Activated naive CD8-positive, alpha-beta T cell treated with anti-CD3 and anti-CD28 coated beads, Interleukin-2, amount 10 ng/mL, durations not matched to agents 7 days and 5 days (primary cell): ENCODE measurements around the gene MAP6. TPM values are rescaled to one million over a fixed set of nuclear protein-coding genes. Genes with fewer than 3 reads are reported as not detected.

ENCODE experiments used
- ATAC-seq: fragments of 150-1000 bp; cut with Tn5 transposase; one replicate; pipeline ENCODE4 v1.10.0; 2021; ENCODE audit warnings: low read depth, moderate library complexity
- POLR2A ChIA-PET: fragments of 350-600 bp; sonication (Branson Sonifier 250); formaldehyde crosslinking; loops from one replicate; lab custom pipeline; 2021; ENCODE audit warnings: antibody characterized with exemption; lab: Charles Lee
- DNase-seq: peaks from one replicate; pipeline ENCODE4 v3.0.0; 2021
- H3K27ac Mint-ChIP-seq: one replicate; pipeline ENCODE4 v1.8.0; 2022; ENCODE audit warnings: mild to moderate bottlenecking, mixed read lengths
- H3K27me3 Mint-ChIP-seq: one replicate; pipeline ENCODE4 v1.8.0; 2022; ENCODE audit warnings: mild to moderate bottlenecking, moderate library complexity, mixed read lengths
- H3K36me3 Mint-ChIP-seq: one replicate; pipeline ENCODE4 v1.8.0; 2021; ENCODE audit warnings: mild to moderate bottlenecking, mixed read lengths
- H3K4me1 Mint-ChIP-seq: one replicate; pipeline ENCODE4 v1.8.0; 2021; ENCODE audit warnings: mixed read lengths
- H3K4me3 Mint-ChIP-seq: one replicate; pipeline ENCODE4 v1.8.0; 2022; ENCODE audit warnings: mild to moderate bottlenecking, moderate library complexity, mixed read lengths
- H3K9me3 Mint-ChIP-seq: one replicate; pipeline ENCODE4 v1.8.0; 2021; ENCODE audit warnings: mixed read lengths
- total RNA-seq, 2 experiments: library from RNA; stranded (reverse); gene quantifications; one replicate each; pipeline ENCODE4 v1.2.3, GENCODE V29; 2021

Gene MAP6
- total RNA-seq, 2 experiments from 2014 or later: not detected

DNA sequence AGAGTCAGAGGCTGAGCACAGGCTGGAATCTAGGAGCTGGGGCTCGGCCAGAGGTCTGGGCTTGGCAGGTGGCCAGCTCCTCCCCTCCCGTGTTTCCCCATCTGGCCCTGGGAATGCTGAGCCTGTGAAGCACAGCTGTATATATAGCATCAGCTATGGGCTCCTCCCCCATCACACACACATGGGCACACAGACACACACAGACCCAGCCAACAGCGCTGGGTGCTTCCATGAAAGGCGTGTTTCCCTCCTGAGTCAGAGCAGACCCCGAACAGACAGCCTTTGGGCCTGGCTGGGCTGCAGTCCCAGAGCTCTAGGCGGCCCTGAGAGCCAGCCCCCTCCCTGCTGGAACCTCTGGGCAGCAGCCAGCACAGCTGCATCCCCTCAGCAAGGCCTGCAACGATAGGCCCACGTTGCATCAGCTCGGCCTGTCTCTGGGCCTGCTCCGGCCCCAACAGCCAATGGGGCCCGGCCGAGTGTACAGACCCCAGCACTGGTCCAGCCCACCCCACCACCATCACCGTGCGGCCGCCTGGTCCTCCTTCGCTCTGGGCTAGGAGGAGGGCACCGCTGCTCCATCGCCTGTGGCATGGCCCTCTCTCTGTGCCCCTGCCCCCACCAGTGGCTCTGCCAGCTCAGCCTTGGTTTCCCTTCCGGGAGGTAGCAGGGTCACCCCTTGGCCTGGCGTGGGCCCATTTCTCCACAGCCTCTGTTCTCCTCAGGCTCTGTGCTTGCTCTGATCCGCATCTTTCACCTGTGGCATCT lies 114.4 kb downstream of the MAP6 start:
- Mint-ChIP-seq H3K4me3 (no peak overlapping the region), H3K9me3 (no peaks in the 10 kb centered on the region), H3K27me3 (peaks cover 8% of the 10 kb centered on the region), H3K27ac (no peak overlapping the region), H3K36me3 (no peaks in the 10 kb centered on the region), H3K4me1 (peaks cover 4% of the 10 kb centered on the region)
- POLR2A ChIA-PET: interaction anchor here (0.9 kb wide), 1 partner anchor 11 kb away, joined by 3 read pairs; no protein-coding TSS in a partner anchor
- DNase-seq (no peak), ATAC-seq (no peak)

- peaks cover 4% of the 10 kb centered on the region for H3K4me1 Mint-ChIP-seq
- no peak for ATAC-seq
- H3K9me3 Mint-ChIP-seq: no peaks in the 10 kb centered on the region
- H3K36me3 Mint-ChIP-seq: no peaks in the 10 kb centered on the region
- no peak overlapping the region for H3K4me3 Mint-ChIP-seq
- H3K27me3 Mint-ChIP-seq: peaks cover 8% of the 10 kb centered on the region
- no peak for DNase-seq
- POLR2A ChIA-PET: interaction anchor here (0.9 kb wide), 1 partner anchor 12 kb away, joined by 3 read pairs; no protein-coding TSS in a partner anchor
- no peak overlapping the region for H3K27ac Mint-ChIP-seq
These were observed 115.0 kb downstream of the MAP6 start for GRCh38 chr11:75553889-75554257.

GRCh38 chr11:75553182-75553581 lies 115.7 kb downstream of the MAP6 start:
- no peaks in the 10 kb centered on the region for H3K9me3 Mint-ChIP-seq
- H3K4me1 Mint-ChIP-seq: peaks cover 4% of the 10 kb centered on the region
- no peak overlapping the region for H3K27ac Mint-ChIP-seq
- H3K27me3 Mint-ChIP-seq: peaks cover 8% of the 10 kb centered on the region
- DNase-seq (no peak), ATAC-seq (no peak)
- H3K4me3 Mint-ChIP-seq: no peak overlapping the region
- POLR2A ChIA-PET: no interaction called here
- H3K36me3 Mint-ChIP-seq: no peaks in the 10 kb centered on the region

DNA sequence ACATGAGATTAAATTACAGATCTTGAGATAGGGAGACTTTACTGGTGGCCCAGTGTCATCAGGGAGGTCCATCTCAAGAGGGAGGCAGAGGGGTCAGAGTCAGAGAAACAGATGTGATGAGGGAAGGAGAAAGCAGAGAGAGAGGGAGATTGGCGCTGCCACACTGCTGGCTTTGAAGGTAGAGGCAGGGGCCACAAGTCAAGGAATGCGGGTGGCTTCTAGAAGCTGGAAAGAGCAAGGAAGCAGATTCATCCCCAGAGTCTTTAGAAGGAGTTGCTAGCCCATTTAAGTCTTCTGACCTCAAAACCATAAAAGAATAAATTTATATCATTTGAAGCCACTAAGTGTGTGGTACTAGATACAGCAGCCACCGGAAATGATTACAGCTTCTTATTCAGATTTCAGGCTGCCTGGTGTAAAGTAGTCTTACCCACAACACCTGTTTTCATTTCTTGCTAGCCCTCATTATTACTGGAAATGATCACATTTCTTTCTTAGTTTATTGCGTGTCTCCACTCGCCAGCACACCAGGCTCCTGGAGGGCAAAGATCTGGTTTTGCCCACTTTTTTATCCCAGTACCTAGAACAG lies 119.4 kb downstream of the MAP6 start:
- ATAC-seq (no peak), DNase-seq (no peak)
- Mint-ChIP-seq H3K27ac (peak overlapping the region; percentile 61), H3K9me3 (no peaks in the 10 kb centered on the region), H3K4me1 (peaks cover 6% of the 10 kb centered on the region), H3K36me3 (no peaks in the 10 kb centered on the region), H3K4me3 (no peak overlapping the region), H3K27me3 (peaks cover 20% of the 10 kb centered on the region)
- POLR2A ChIA-PET: interaction anchor here (1.4 kb wide), 1 partner anchor 16 kb away, joined by 3 read pairs; no protein-coding TSS in a partner anchor

DNA sequence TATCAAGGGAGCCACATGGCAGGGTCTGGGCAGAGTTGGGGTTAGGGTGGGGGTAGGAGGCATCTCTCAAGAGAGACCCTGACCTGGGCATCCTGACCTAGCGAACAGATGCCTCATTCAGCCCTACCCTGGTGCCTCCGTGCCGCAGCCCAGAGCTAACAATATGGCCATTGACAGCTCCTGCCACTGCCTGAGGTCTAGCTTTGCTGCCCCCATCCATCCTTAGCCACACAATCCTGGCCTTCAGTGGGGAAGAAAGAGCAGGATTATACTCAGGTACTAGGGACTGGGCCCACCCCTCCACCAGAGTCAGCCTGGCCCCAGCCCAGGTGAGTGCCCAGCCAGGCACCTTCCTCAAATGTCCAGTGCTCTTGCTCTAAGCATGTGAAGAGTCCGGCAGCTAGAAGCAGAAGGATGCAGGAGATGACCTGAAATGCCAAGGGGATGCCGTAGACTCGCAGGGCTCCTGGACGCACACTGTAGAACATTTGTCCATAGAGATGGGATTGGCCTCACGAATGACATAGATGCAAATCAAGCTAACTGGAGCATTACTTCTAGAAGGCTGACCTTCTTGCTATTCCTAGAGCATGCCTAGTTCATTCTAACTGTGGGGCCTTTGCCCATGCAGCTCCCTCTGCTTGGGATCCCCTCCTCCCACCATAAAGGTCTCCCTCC lies 120.1 kb downstream of the MAP6 start:
- Mint-ChIP-seq H3K27ac (no peak overlapping the region), H3K36me3 (no peaks in the 10 kb centered on the region), H3K4me1 (peaks cover 6% of the 10 kb centered on the region), H3K9me3 (no peaks in the 10 kb centered on the region), H3K27me3 (peaks cover 20% of the 10 kb centered on the region), H3K4me3 (no peak overlapping the region)
- DNase-seq: no peak
- POLR2A ChIA-PET: interaction anchor here (1.4 kb wide), 1 partner anchor 17 kb away, joined by 3 read pairs; no protein-coding TSS in a partner anchor
- no peak for ATAC-seq

- peaks cover 20% of the 10 kb centered on the region for H3K27me3 Mint-ChIP-seq
- DNase-seq: peak; percentile 56
- no peaks in the 10 kb centered on the region for H3K36me3 Mint-ChIP-seq
- no peak overlapping the region for H3K4me3 Mint-ChIP-seq
- peak overlapping the region; percentile 48 for H3K27ac Mint-ChIP-seq
- peaks cover 6% of the 10 kb centered on the region for H3K4me1 Mint-ChIP-seq
- no peaks in the 10 kb centered on the region for H3K9me3 Mint-ChIP-seq
- POLR2A ChIA-PET: no interaction called here
- ATAC-seq: peak; percentile 70
These were observed 121.2 kb downstream of the MAP6 start for GRCh38 chr11:75547617-75548058.

- Mint-ChIP-seq H3K27ac (no peak overlapping the region), H3K9me3 (no peaks in the 10 kb centered on the region), H3K36me3 (no peaks in the 10 kb centered on the region), H3K27me3 (peaks cover 20% of the 10 kb centered on the region), H3K4me1 (peaks cover 6% of the 10 kb centered on the region), H3K4me3 (no peak overlapping the region)
- DNase-seq (no peak), ATAC-seq (no peak)
- POLR2A ChIA-PET: no interaction called here
These were observed 121.7 kb downstream of the MAP6 start for GRCh38 chr11:75547177-75547576.

- DNase-seq (no peak), ATAC-seq (no peak)
- Mint-ChIP-seq H3K27me3 (peaks cover 20% of the 10 kb centered on the region), H3K36me3 (no peaks in the 10 kb centered on the region), H3K27ac (no peak overlapping the region), H3K4me3 (no peak overlapping the region), H3K9me3 (no peaks in the 10 kb centered on the region), H3K4me1 (peaks cover 2% of the 10 kb centered on the region)
- POLR2A ChIA-PET: interaction anchor here (2.5 kb wide), 1 partner anchor 18 kb away, joined by 6 read pairs; the partner anchor contains the start of gene SERPINH1
These were observed 125.0 kb downstream of the MAP6 start for GRCh38 chr11:75543806-75544205.

GRCh38 chr11:75542088-75542438 lies 126.8 kb downstream of the MAP6 start:
- ATAC-seq (no peak), DNase-seq (no peak)
- Mint-ChIP-seq H3K27me3 (peaks cover 21% of the 10 kb centered on the region), H3K27ac (no peak overlapping the region), H3K4me3 (no peak overlapping the region), H3K9me3 (no peaks in the 10 kb centered on the region), H3K36me3 (no peaks in the 10 kb centered on the region), H3K4me1 (peaks cover 12% of the 10 kb centered on the region)
- POLR2A ChIA-PET: no interaction called here

- ATAC-seq: no peak
- peaks cover 17% of the 10 kb centered on the region for H3K4me1 Mint-ChIP-seq
- H3K27me3 Mint-ChIP-seq: peaks cover 18% of the 10 kb centered on the region
- no peaks in the 10 kb centered on the region for H3K36me3 Mint-ChIP-seq
- POLR2A ChIA-PET: no interaction called here
- no peak overlapping the region for H3K4me3 Mint-ChIP-seq
- DNase-seq: no peak
- no peaks in the 10 kb centered on the region for H3K9me3 Mint-ChIP-seq
- H3K27ac Mint-ChIP-seq: no peak overlapping the region
These were observed 127.4 kb downstream of the MAP6 start for GRCh38 chr11:75541193-75542087.

- peaks cover 3% of the 10 kb centered on the region for H3K27me3 Mint-ChIP-seq
- H3K27ac Mint-ChIP-seq: no peak overlapping the region
- no peaks in the 10 kb centered on the region for H3K36me3 Mint-ChIP-seq
- no peak overlapping the region for H3K4me3 Mint-ChIP-seq
- ATAC-seq: no peak
- DNase-seq: no peak
- no peaks in the 10 kb centered on the region for H3K9me3 Mint-ChIP-seq
- POLR2A ChIA-PET: no interaction called here
- H3K4me1 Mint-ChIP-seq: peaks cover 29% of the 10 kb centered on the region
These were observed 129.1 kb downstream of the MAP6 start for GRCh38 chr11:75539459-75540334.
